IMR-90 (cell line): ENCODE data around the gene TM7SF3. TPM values are rescaled to one million over a fixed set of nuclear protein-coding genes. Genes with fewer than 3 reads are reported as not detected.

ENCODE experiments used
- ATAC-seq: fragments of 200-7000 bp; cut with Tn5 transposase; 2 replicates; pipeline ENCODE4 v1.9.1; 2020; ENCODE audit warnings: low read depth, mild to moderate bottlenecking, moderate library complexity
- BruUV-seq: library from RNA; stranded (reverse); fragments of 400-500 nt; replicated peaks from 2 replicates; lab custom pipeline; 2021; lab: Mats Ljungman, UMichigan
- CTCF ChIA-PET: fragments of 300-600 bp; formaldehyde crosslinking; extraction: SDS; loops from one replicate; lab custom pipeline; 2021; ENCODE audit warnings: antibody characterized with exemption; lab: Yijun Ruan, JAX
- POLR2A ChIA-PET: fragments of 300-600 bp; sonication (Branson Sonifier 250); formaldehyde crosslinking; loops from one replicate; lab custom pipeline; 2022; ENCODE audit warnings: antibody characterized with exemption; ENCODE audit not compliant: unreplicated experiment; lab: Charles Lee
- DNase-seq: peaks from one replicate; pipeline ENCODE4 v3.0.0; 2013
- H2AFZ ChIP-seq: replicated peaks from 2 replicates; pipeline ENCODE3; 2013; ENCODE audit warnings: low read length, mild to moderate bottlenecking; ENCODE audit not compliant: poor library complexity
- H2AK5ac ChIP-seq: 2 replicates; pipeline ENCODE4 v1.6.1; 2013; ENCODE audit warnings: low read depth, low read length, inconsistent platforms
- H2AK9ac ChIP-seq: replicated peaks from 2 replicates; pipeline ENCODE3; 2013; ENCODE audit warnings: mild to moderate bottlenecking, low read depth, low read length, moderate library complexity; ENCODE audit not compliant: poor library complexity
- H2BK120ac ChIP-seq: 2 replicates; pipeline ENCODE4 v1.6.1; 2013; ENCODE audit warnings: low read depth, low read length, inconsistent platforms
- H2BK15ac ChIP-seq: 3 replicates; pipeline ENCODE4 v1.6.1; 2013; ENCODE audit warnings: low read depth, low read length, inconsistent platforms
- H2BK20ac ChIP-seq: 2 replicates; pipeline ENCODE4 v1.6.1; 2013; ENCODE audit warnings: low read depth, mild to moderate bottlenecking, inconsistent platforms, low read length, moderate library complexity
- H2BK5ac ChIP-seq: 2 replicates; pipeline ENCODE4 v1.6.1; 2013; ENCODE audit warnings: mild to moderate bottlenecking, low read depth, low read length, inconsistent platforms; ENCODE audit not compliant: poor library complexity, severe bottlenecking
- H3K14ac ChIP-seq: replicated peaks from 2 replicates; pipeline ENCODE4 v1.6.1; 2013; ENCODE audit warnings: low read depth, low read length, inconsistent platforms
- H3K18ac ChIP-seq: 2 replicates; pipeline ENCODE4 v1.6.1; 2013; ENCODE audit warnings: low read depth, low read length, control low read depth
- H3K23ac ChIP-seq: 2 replicates; pipeline ENCODE4 v1.6.1; 2013; ENCODE audit warnings: low read depth, low read length, inconsistent platforms
- H3K27ac ChIP-seq: 2 replicates; pipeline ENCODE4 v1.5.1; 2013; ENCODE audit warnings: mild to moderate bottlenecking, control low read depth, low read length; ENCODE audit not compliant: insufficient read depth
- H3K27me3 ChIP-seq: 2 replicates; pipeline ENCODE4 v1.6.1; 2013; ENCODE audit warnings: low read length; ENCODE audit not compliant: control insufficient read depth, insufficient read depth
- H3K36me3 ChIP-seq: 2 replicates; pipeline ENCODE4 v1.6.1; 2013; ENCODE audit warnings: low read length, mixed read lengths; ENCODE audit not compliant: control insufficient read depth, insufficient read depth
- H3K4ac ChIP-seq: 2 replicates; pipeline ENCODE4 v1.6.1; 2013; ENCODE audit warnings: low read depth, low read length, inconsistent platforms
- H3K4me1 ChIP-seq: 2 replicates; pipeline ENCODE4 v1.6.1; 2013; ENCODE audit warnings: low read length, mixed read lengths; ENCODE audit not compliant: control insufficient read depth, insufficient read depth
- H3K4me2 ChIP-seq: 2 replicates; pipeline ENCODE4 v1.6.1; 2013; ENCODE audit warnings: low read depth, mild to moderate bottlenecking, control low read depth, low read length, moderate library complexity
- H3K4me3 ChIP-seq: 2 replicates; pipeline ENCODE4 v1.5.1; 2013; ENCODE audit warnings: low read depth, mild to moderate bottlenecking, control low read depth, low read length, moderate library complexity; ENCODE audit not compliant: insufficient read depth
- H3K56ac ChIP-seq: 2 replicates; pipeline ENCODE4 v1.6.1; 2013; ENCODE audit warnings: low read length, inconsistent platforms; ENCODE audit not compliant: insufficient read depth; ENCODE audit errors: extremely low read depth
- H3K79me1 ChIP-seq, 2 experiments: 2 replicates each; pipeline ENCODE4 v1.6.1; 2013; ENCODE audit warnings: low read length in 2 of 2, inconsistent platforms in 1 of 2, low read depth in 1 of 2
- H3K9ac ChIP-seq: 2 replicates; pipeline ENCODE4 v1.6.1; 2013; ENCODE audit warnings: low read depth, low read length, control low read depth
- H3K9me1 ChIP-seq: 2 replicates; pipeline ENCODE4 v1.6.1; 2013; ENCODE audit warnings: low read length, inconsistent platforms; ENCODE audit not compliant: insufficient read depth
- H3K9me3 ChIP-seq: 2 replicates; pipeline ENCODE4 v1.6.1; 2013; ENCODE audit warnings: low read length; ENCODE audit not compliant: control insufficient read depth, insufficient read depth
- H4K20me1 ChIP-seq: 2 replicates; pipeline ENCODE4 v1.6.1; 2013; ENCODE audit warnings: low read length, inconsistent platforms; ENCODE audit not compliant: insufficient read depth
- H4K5ac ChIP-seq: 2 replicates; pipeline ENCODE4 v1.6.1; 2013; ENCODE audit warnings: mild to moderate bottlenecking, low read depth, low read length, control low read depth
- H4K8ac ChIP-seq, 2 experiments: 2 replicates each; pipeline ENCODE4 v1.6.1; 2013; ENCODE audit warnings: low read depth in 2 of 2, low read length in 2 of 2, control low read depth in 1 of 2, inconsistent platforms in 1 of 2
- H4K91ac ChIP-seq: 2 replicates; pipeline ENCODE4 v1.6.1; 2013; ENCODE audit warnings: low read depth, low read length, inconsistent platforms; ENCODE audit not compliant: insufficient read depth
- CEBPB ChIP-seq: IDR thresholded peaks from 2 replicates; pipeline ENCODE4 v1.6.1; 2012; ENCODE audit warnings: low read depth, low read length, improper control_type of control experiment
- MXI1 ChIP-seq: IDR thresholded peaks from 2 replicates; pipeline ENCODE4 v1.6.1; 2012; ENCODE audit warnings: low read depth, mild to moderate bottlenecking, low read length, moderate library complexity, borderline replicate concordance
- RAD21 ChIP-seq: IDR thresholded peaks from 2 replicates; pipeline ENCODE4 v1.6.1; 2012; ENCODE audit warnings: low read length, improper control_type of control experiment
- WGBS, 2 experiments: methylation state at CpG; one replicate each; pipeline versions ENCODE4 v1.1.5 to v1.1.7; 2013; ENCODE audit warnings: missing lambda C conversion rate in 2 of 2; ENCODE audit not compliant: insufficient read length in 1 of 2; ENCODE audit errors: extremely low coverage in 2 of 2; 5-methylcytosine and 5-hydroxymethylcytosine counted together
- dilution Hi-C: fragments of 300-500 bp; cut with HindIII; formaldehyde crosslinking; loops from one replicate; pipeline ENCODE4 v1.14.3; 2018; ENCODE audit warnings: low sequenced_read_pairs; ENCODE audit not compliant: unreplicated experiment
- in situ Hi-C: fragments of 300-500 bp; cut with MboI; formaldehyde crosslinking; loops from 3 replicates; pipeline ENCODE4 v1.14.3; 2019; ENCODE audit warnings: low sequenced_read_pairs, inconsistent platforms, mixed read lengths
- intact Hi-C: fragments of 100-400 bp; cut with micrococcal nuclease; formaldehyde crosslinking; loops from 2 replicates; pipeline ENCODE4 v1.10.0; 2022
- polyA plus RNA-seq, 3 experiments: library from polyadenylated mRNA; depleted of rRNA; stranded (reverse); fragments of >200 nt; gene quantifications; 2 replicates each; pipeline ENCODE4 v1.2.3, GENCODE V29; 2012; ENCODE audit warnings: low replicate concordance in 1 of 3
- total RNA-seq: library from RNA; depleted of rRNA; stranded (reverse); fragments of >200 nt; gene quantifications from 2 replicates; pipeline ENCODE4 v1.2.3, GENCODE V29; 2012

The TM7SF3 gene
- total and polyA plus RNA-seq, 2 of the 4 experiments (the other 2 are of a cell fraction) = 35.3 to 46.6 TPM

GRCh38 chr12:26937443-26937862, 76.7 kb downstream of the TM7SF3 start:
- Histone ChIP-seq H3K4me3 (peak overlapping the region; percentile 89), H4K8ac (peak overlapping the region; percentile 64 to 82), H3K4me2 (peak overlapping the region; percentile 76), H2AK9ac (peak overlapping the region; percentile 90), H3K23ac (peak overlapping the region; percentile 97), H3K79me1 (peaks cover 9 to 45% of the 10 kb centered on the region in 2 experiments), H2BK5ac (peak overlapping the region; percentile 58), H4K91ac (peak overlapping the region; percentile 38), H2BK120ac (peak overlapping the region; percentile 66), H3K27ac (peak overlapping the region; percentile 48), H2AFZ (peak overlapping the region; percentile 99), H3K18ac (peak overlapping the region; percentile 13; the same call in 1 of the 2 replicates), H3K9me1 (no peaks in the 10 kb centered on the region; the same call in 1 of the 2 replicates), H3K9ac (peak overlapping the region; percentile 72), H3K27me3 (no peaks in the 10 kb centered on the region), H4K20me1 (peaks cover 20% of the 10 kb centered on the region; the same call in 1 of the 2 replicates), H3K14ac (peak overlapping the region; percentile 97), H3K56ac (peak overlapping the region; percentile 89), H3K9me3 (no peaks in the 10 kb centered on the region), H3K4me1 (peaks cover 2% of the 10 kb centered on the region), H3K36me3 (no peaks in the 10 kb centered on the region), H3K4ac (peak overlapping the region; percentile 99), H2AK5ac (peak overlapping the region; percentile 60), H4K5ac (peak overlapping the region; percentile 8; the same call in 1 of the 2 replicates), H2BK20ac (0 out of 2 replicates have a peak overlapping the region, but pooled peaks have one; percentile 6), H2BK15ac (peak overlapping the region; percentile 44; the same call in 1 of the 3 replicates)
- dilution Hi-C loops = no loop called here
- ChIA-PET POLR2A (no interaction called here), CTCF (no interaction called here)
- BruUV-seq = no TSS peak
- 6% methylated on average over 6 of the region's 10 CpGs; no CpG with 5 or more reads in 1 of the 2 experiments for WGBS, 2 experiments
- DNase-seq (no peak), ATAC-seq (no peak)
- TF ChIP-seq CEBPB = no peak
- no peak for TF ChIP-seq RAD21
- TF ChIP-seq MXI1 = peak; percentile 70
- in situ Hi-C loops = no loop called here
- intact Hi-C loops = loop anchor here (5.0 kb wide), 1 partner anchor 75 kb away; the partner anchor contains the start of gene TM7SF3
